Measurements from ENCODE around the gene NINJ2. TPM values are rescaled to one million over a fixed set of nuclear protein-coding genes. Genes with fewer than 3 reads are reported as not detected.
"Not testable (repeated sequence)": the region's sequence is repeated elsewhere in the genome, so short reads cannot be mapped to it uniquely, and the experiment has no call there.

The NINJ2 gene
- total and polyA plus RNA-seq, 12 donors, result 1.9 to 25.7 (median 8.3) TPM

- WGBS, 2 donors, result 52 to 67% methylated on average over 9 of the region's 9 CpGs
- no peaks in the 10 kb centered on the region for H3K36me3 ChIP-seq
- H3K4me1 ChIP-seq, result peaks cover 24 to 56% (median 38%) of the 10 kb centered on the region in 9 donors
- DNase-seq (no peak), ATAC-seq (no peak)
- H3K4me3 ChIP-seq, result no peak overlapping the region
- H3K27ac ChIP-seq, result peak overlapping the region in 8 of 10 donors; percentile 17 to 71 (median 58)
- TF ChIP-seq CTCF (IDR thresholded peaks at IDR 0.05), result no peak
- no peaks in the 10 kb centered on the region for H3K9me3 ChIP-seq
- intact Hi-C loops (cut with DNase I), result loop anchor here in 8 of 10 donors (5.0 to 10.0 kb wide), 6 partner anchors 63 to 1005 kb away; partner anchors contain the start of gene WNK1 (in 2 of the 8)
- no peaks in the 10 kb centered on the region for H3K27me3 ChIP-seq
These were observed 83.7 kb downstream of the NINJ2 start for GRCh38 chr12:579420-580110.

- H3K27me3 ChIP-seq, result no peaks in the 10 kb centered on the region
- 40 to 43% methylated on average over 7 of the region's 7 CpGs for WGBS, 2 donors
- TF ChIP-seq CTCF (IDR thresholded peaks at IDR 0.05), result no peak
- peaks cover 24 to 56% (median 38%) of the 10 kb centered on the region in 9 donors for H3K4me1 ChIP-seq
- ATAC-seq (no peak), DNase-seq (peak in 1 of 2 donors; percentile 3)
- no peak overlapping the region for H3K4me3 ChIP-seq
- H3K36me3 ChIP-seq, result no peaks in the 10 kb centered on the region
- H3K9me3 ChIP-seq, result no peaks in the 10 kb centered on the region
- H3K27ac ChIP-seq, result peak overlapping the region in 9 of 10 donors; percentile 17 to 71 (median 56)
- intact Hi-C loops (cut with DNase I), result loop anchor here in 8 of 10 donors (5.0 to 10.0 kb wide), 6 partner anchors 63 to 1006 kb away; partner anchors contain the start of gene WNK1 (in 2 of the 8)
These were observed 84.4 kb downstream of the NINJ2 start for GRCh38 chr12:578748-579419.

- not testable (repeated sequence) for ATAC-seq, DNase-seq, H3K9me3 ChIP-seq, H3K36me3 ChIP-seq, H3K4me3 ChIP-seq, H3K27me3 ChIP-seq
- intact Hi-C loops (cut with DNase I), result loop anchor here (2.0 to 10.0 kb wide), 8 partner anchors 64 to 1007 kb away; partner anchors contain the start of gene WNK1 (in 2 of the 10)
- H3K4me1 ChIP-seq, result peaks cover 24 to 60% (median 38%) of the 10 kb centered on the region in 9 donors
- peak overlapping the region in 9 of 10 donors; percentile 17 to 71 (median 56) for H3K27ac ChIP-seq
- 78% methylated on average over 19 of the region's 19 CpGs for WGBS, 2 donors
These were observed 85.1 kb downstream of the NINJ2 start for GRCh38 chr12:577994-578747.

GRCh38 chr12:576615-577110, 86.6 kb downstream of the NINJ2 start:
- peak in 1 of 2 donors; percentile 2 for DNase-seq
- Histone ChIP-seq H3K27me3 (no peaks in the 10 kb centered on the region), H3K9me3 (no peaks in the 10 kb centered on the region), H3K27ac (peak overlapping the region; percentile 47 to 87 (median 76)), H3K4me3 (peak overlapping the region in 5 of 10 donors; percentile 7 to 24 (median 19)), H3K4me1 (peaks cover 30 to 66% (median 51%) of the 10 kb centered on the region in 9 donors), H3K36me3 (no peaks in the 10 kb centered on the region)
- ATAC-seq, result no peak
- TF ChIP-seq CTCF (IDR thresholded peaks at IDR 0.05), result no peak
- intact Hi-C loops (cut with DNase I), result loop anchor here (1.0 to 10.0 kb wide), 9 partner anchors 66 to 1008 kb away; partner anchors contain the start of gene WNK1 (in 2 of the 10)
- WGBS, 2 donors, result 90 to 91% methylated on average over 14 of the region's 14 CpGs
